HUES48 (cell line): ENCODE data around the gene WFDC10A.
A peak's percentile ranks its signal among the peaks of the same experiment; 100 is the strongest.
"Not testable (repeated sequence)": the region's sequence is repeated elsewhere in the genome, so short reads cannot be mapped to it uniquely, and the experiment has no call there.

Experiments used
- H3K27ac ChIP-seq: one replicate; pipeline ENCODE4 v1.7.0; 2013; ENCODE audit warnings: low read depth, low read length, inconsistent platforms
- H3K27me3 ChIP-seq: 2 replicates; pipeline ENCODE4 v1.6.1; 2013; ENCODE audit warnings: mild to moderate bottlenecking, low read length; ENCODE audit not compliant: control insufficient read depth, insufficient read depth
- H3K36me3 ChIP-seq: 2 replicates; pipeline ENCODE4 v1.6.1; 2013; ENCODE audit warnings: low read length; ENCODE audit not compliant: control insufficient read depth, insufficient read depth
- H3K4me1 ChIP-seq: 2 replicates; pipeline ENCODE4 v1.6.1; 2013; ENCODE audit warnings: mild to moderate bottlenecking, low read length; ENCODE audit not compliant: control insufficient read depth, insufficient read depth
- H3K4me3 ChIP-seq: 2 replicates; pipeline ENCODE4 v1.5.1; 2013; ENCODE audit warnings: mild to moderate bottlenecking, low read depth, low read length
- H3K9ac ChIP-seq: 2 replicates; pipeline ENCODE4 v1.6.1; 2013; ENCODE audit warnings: mild to moderate bottlenecking, low read depth, low read length, moderate library complexity
- H3K9me3 ChIP-seq: 2 replicates; pipeline ENCODE4 v1.6.1; 2013; ENCODE audit warnings: low read length; ENCODE audit not compliant: control insufficient read depth, insufficient read depth

Gene WFDC10A

DNA sequence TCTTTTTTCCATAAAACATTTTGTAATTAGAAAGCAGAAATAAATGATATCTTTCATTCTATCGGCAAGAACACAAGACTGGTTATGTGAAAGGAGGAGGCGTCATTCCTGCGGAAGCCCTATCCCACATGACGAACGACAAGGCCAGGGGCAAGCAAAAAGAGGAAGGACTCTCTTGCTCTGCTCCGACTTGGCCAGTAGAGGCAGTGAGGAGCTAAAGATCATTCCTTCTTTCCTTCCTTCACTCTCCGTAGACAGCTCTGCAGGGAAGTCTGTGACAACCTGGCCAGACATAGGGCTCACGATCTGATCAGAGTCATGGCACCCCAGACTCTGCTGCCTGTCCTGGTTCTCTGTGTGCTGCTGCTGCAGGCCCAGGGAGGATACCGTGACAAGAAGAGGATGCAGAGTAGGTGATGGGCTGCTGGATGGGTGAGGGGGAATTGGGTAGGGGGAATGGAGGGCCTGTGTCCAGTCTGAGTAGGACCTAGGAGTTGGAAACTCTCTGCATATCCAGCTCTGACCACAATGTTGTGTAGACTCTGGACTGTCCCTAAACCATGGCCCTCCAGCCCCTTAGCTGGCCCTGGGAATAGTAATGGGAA is at the start of gene WFDC10A:
WFDC10A (plus strand) TSS at position 244 of the 605 bp plus-strand sequence; CDS start at position 319, 75 bp downstream.
- no peak within 1 kb of the TSS for H3K27ac ChIP-seq
- H3K36me3 ChIP-seq, result no peaks in the 10 kb centered on the region
- H3K27me3 ChIP-seq, result no peaks in the 10 kb centered on the region
- no peaks in the 10 kb centered on the region for H3K9me3 ChIP-seq
- H3K4me1 ChIP-seq, result no peaks in the 10 kb centered on the region
- no peak within 1 kb of the TSS for H3K9ac ChIP-seq
- H3K4me3 ChIP-seq, result no peak within 1 kb of the TSS

- no peak overlapping the region for H3K9ac ChIP-seq
- peaks cover 22% of the 10 kb centered on the region for H3K4me1 ChIP-seq
- no peak overlapping the region for H3K27ac ChIP-seq
- no peak overlapping the region for H3K4me3 ChIP-seq
- no peaks in the 10 kb centered on the region for H3K9me3 ChIP-seq
- no peaks in the 10 kb centered on the region for H3K27me3 ChIP-seq
- no peaks in the 10 kb centered on the region for H3K36me3 ChIP-seq
Observed at GRCh38 chr20:45581702-45582101, 47.8 kb upstream of the WFDC10A start.

DNA sequence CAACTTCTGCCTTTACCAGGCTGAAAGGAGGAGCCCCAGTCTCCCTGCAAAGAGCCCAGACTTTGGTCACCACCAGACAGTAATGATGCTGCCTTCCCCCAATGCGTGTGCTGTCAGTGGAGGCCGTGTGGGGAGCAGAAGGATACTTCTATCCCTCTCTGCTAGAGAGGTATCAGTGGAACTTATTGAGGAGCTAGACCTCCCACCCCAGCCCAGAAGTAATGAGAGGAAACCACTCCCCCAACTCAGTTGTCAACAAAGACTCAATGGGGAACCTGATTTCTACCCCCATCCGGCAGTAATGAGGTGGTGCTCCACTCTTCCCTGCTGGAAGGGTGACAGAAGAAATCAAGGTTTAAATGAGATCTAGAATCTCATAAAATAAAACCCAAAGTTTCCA is 46.0 kb upstream of the WFDC10A start:
- Histone ChIP-seq H3K9ac (no peak overlapping the region), H3K4me1 (peaks cover 12% of the 10 kb centered on the region), H3K27me3 (no peaks in the 10 kb centered on the region), H3K4me3 (no peak overlapping the region), H3K36me3 (no peaks in the 10 kb centered on the region), H3K27ac (peak overlapping the region; percentile 6), H3K9me3 (no peaks in the 10 kb centered on the region)

DNA sequence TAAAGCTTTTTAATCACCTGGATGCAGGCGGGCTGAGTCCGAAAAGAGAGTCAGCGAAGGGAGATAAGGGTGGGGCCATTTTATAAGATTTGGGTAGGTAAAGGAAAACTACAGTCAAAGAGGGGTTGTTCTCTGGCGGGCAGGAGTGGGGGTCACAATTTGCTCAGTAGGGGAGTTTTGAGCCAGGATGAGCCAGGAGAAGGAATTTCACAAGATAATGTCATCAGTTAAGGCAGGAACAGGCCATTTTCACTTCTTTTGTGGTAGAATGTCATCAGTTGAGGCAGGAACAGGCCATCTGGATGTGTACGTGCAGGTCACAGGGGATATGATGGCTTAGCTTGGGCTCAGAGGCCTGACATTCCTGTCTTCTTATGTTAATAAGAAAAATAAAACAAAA is 45.2 kb upstream of the WFDC10A start:
- not testable (repeated sequence) for H3K27me3 ChIP-seq, H3K36me3 ChIP-seq, H3K9me3 ChIP-seq, H3K27ac ChIP-seq, H3K4me3 ChIP-seq, H3K9ac ChIP-seq
- peaks cover 12% of the 10 kb centered on the region for H3K4me1 ChIP-seq

- H3K27ac ChIP-seq, H3K9ac ChIP-seq, H3K4me3 ChIP-seq, H3K36me3 ChIP-seq, H3K9me3 ChIP-seq, H3K27me3 ChIP-seq: not testable (repeated sequence)
- H3K4me1 ChIP-seq, result peaks cover 12% of the 10 kb centered on the region
Observed at GRCh38 chr20:45585986-45586385, 43.6 kb upstream of the WFDC10A start.

GRCh38 chr20:45588800-45589199 is 40.7 kb upstream of the WFDC10A start:
- no peaks in the 10 kb centered on the region for H3K27me3 ChIP-seq
- H3K9me3 ChIP-seq, result no peaks in the 10 kb centered on the region
- no peak overlapping the region for H3K9ac ChIP-seq
- no peak overlapping the region for H3K27ac ChIP-seq
- H3K36me3 ChIP-seq, result no peaks in the 10 kb centered on the region
- H3K4me1 ChIP-seq, result peaks cover 1% of the 10 kb centered on the region; the same call in 1 of the 2 replicates
- no peak overlapping the region for H3K4me3 ChIP-seq

DNA sequence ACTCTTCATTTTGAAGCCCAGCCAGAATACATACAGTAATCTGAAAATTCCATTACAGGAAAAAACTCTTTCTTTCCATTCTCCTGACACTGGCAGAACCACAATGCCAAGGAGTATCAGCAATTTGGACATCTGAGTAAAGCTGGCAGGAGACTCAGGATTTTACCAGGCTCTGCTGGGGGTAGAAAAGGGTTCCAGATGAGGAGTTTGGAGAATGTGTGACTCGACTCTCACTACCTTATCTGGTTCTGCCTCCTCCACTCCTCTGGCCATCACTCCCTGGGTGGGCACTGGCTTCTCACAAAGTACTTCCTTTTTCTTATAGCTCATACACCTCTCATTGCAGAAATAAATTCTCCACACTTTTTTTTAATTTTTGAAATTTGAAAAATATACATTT is 39.8 kb upstream of the WFDC10A start:
- Histone ChIP-seq H3K27ac (no peak overlapping the region), H3K4me3 (no peak overlapping the region), H3K9ac (no peak overlapping the region), H3K4me1 (no peaks in the 10 kb centered on the region), H3K9me3 (no peaks in the 10 kb centered on the region), H3K27me3 (no peaks in the 10 kb centered on the region), H3K36me3 (no peaks in the 10 kb centered on the region)

GRCh38 chr20:45592574-45593189 is 36.9 kb upstream of the WFDC10A start:
- Histone ChIP-seq H3K27me3 (no peaks in the 10 kb centered on the region), H3K9me3 (no peaks in the 10 kb centered on the region), H3K9ac (no peak overlapping the region), H3K4me3 (no peak overlapping the region), H3K4me1 (no peaks in the 10 kb centered on the region), H3K27ac (no peak overlapping the region), H3K36me3 (no peaks in the 10 kb centered on the region)

- Histone ChIP-seq H3K27ac (no peak overlapping the region), H3K4me1 (no peaks in the 10 kb centered on the region), H3K36me3 (no peaks in the 10 kb centered on the region), H3K27me3 (no peaks in the 10 kb centered on the region), H3K4me3 (no peak overlapping the region), H3K9ac (no peak overlapping the region), H3K9me3 (no peaks in the 10 kb centered on the region)
Observed at GRCh38 chr20:45593498-45593897, 36.0 kb upstream of the WFDC10A start.

DNA sequence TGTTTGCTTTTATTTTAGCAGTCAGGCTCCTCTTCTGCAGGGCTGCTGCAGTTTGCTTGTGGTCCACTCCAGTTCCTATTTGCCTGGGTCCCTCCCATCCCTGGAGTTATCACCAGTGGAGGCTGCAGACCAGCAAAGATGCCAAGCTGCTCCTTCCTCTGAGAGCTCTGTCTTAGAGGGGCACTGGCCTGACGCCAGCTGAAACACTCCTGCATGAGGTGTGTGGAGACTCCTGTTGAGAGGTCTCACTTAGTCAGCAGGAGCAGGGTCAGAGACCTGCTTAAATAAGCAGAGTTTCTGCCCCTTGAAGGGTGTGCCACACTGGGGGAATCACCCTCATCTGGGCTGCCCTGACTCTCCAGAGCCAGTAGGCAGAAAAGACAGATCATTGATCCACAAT is 34.3 kb upstream of the WFDC10A start:
- no peak overlapping the region for H3K4me3 ChIP-seq
- no peak overlapping the region for H3K9ac ChIP-seq
- H3K27me3 ChIP-seq, result no peaks in the 10 kb centered on the region
- no peaks in the 10 kb centered on the region for H3K4me1 ChIP-seq
- H3K27ac ChIP-seq, result no peak overlapping the region
- no peaks in the 10 kb centered on the region for H3K9me3 ChIP-seq
- no peaks in the 10 kb centered on the region for H3K36me3 ChIP-seq

- no peaks in the 10 kb centered on the region for H3K27me3 ChIP-seq
- no peak overlapping the region for H3K27ac ChIP-seq
- H3K9me3 ChIP-seq, result no peaks in the 10 kb centered on the region; the same call in 1 of the 2 replicates
- no peak overlapping the region for H3K4me3 ChIP-seq
- no peaks in the 10 kb centered on the region for H3K36me3 ChIP-seq
- no peaks in the 10 kb centered on the region for H3K4me1 ChIP-seq
- no peak overlapping the region for H3K9ac ChIP-seq
Observed at GRCh38 chr20:45607810-45608209, 21.7 kb upstream of the WFDC10A start.
